H9 (cell line): Measurements from ENCODE around the gene RPL36. TPM values are rescaled to one million over a fixed set of nuclear protein-coding genes. Genes with fewer than 3 reads are reported as not detected.
A peak's percentile ranks its signal among the peaks of the same experiment; 100 is the strongest.

Experiments used
- DNase-seq: peaks from one replicate; pipeline ENCODE4 v3.0.0-alpha.2; 2017
- H2AFZ ChIP-seq: one replicate; pipeline ENCODE4 v1.6.1; 2013; ENCODE audit warnings: mild to moderate bottlenecking, low read length, control low read depth, moderate library complexity
- H2AK5ac ChIP-seq: 2 replicates; pipeline ENCODE4 v1.6.1; 2013; ENCODE audit warnings: low read length, control low read depth, mixed read lengths; ENCODE audit not compliant: insufficient read length
- H2BK120ac ChIP-seq: one replicate; pipeline ENCODE4 v1.6.1; 2013; ENCODE audit warnings: low read depth, mild to moderate bottlenecking, low read length, control low read depth, inconsistent platforms; ENCODE audit not compliant: poor library complexity, severe bottlenecking
- H2BK12ac ChIP-seq: 2 replicates; pipeline ENCODE4 v1.6.1; 2013; ENCODE audit warnings: low read length, control low read depth, mixed read lengths, low read depth; ENCODE audit not compliant: insufficient read length
- H2BK15ac ChIP-seq: 2 replicates; pipeline ENCODE4 v1.6.1; 2013; ENCODE audit warnings: low read depth, low read length, control low read depth
- H2BK20ac ChIP-seq: one replicate; pipeline ENCODE4 v1.6.1; 2013; ENCODE audit warnings: low read depth, mild to moderate bottlenecking, low read length, control low read depth, inconsistent platforms; ENCODE audit not compliant: poor library complexity, severe bottlenecking
- H2BK5ac ChIP-seq: 2 replicates; pipeline ENCODE4 v1.6.1; 2013; ENCODE audit warnings: low read length, control low read depth, mixed read lengths; ENCODE audit not compliant: insufficient read length
- H3K14ac ChIP-seq: 2 replicates; pipeline ENCODE4 v1.6.1; 2013; ENCODE audit warnings: low read length, control low read depth; ENCODE audit not compliant: insufficient read depth
- H3K18ac ChIP-seq: 2 replicates; pipeline ENCODE4 v1.6.1; 2013; ENCODE audit warnings: low read depth, mild to moderate bottlenecking, mixed read lengths, low read length, control low read depth; ENCODE audit not compliant: insufficient read length
- H3K23ac ChIP-seq: 2 replicates; pipeline ENCODE4 v1.6.1; 2013; ENCODE audit warnings: low read length, control low read depth, mixed read lengths, low read depth; ENCODE audit not compliant: insufficient read length
- H3K23me2 ChIP-seq: 2 replicates; pipeline ENCODE4 v1.6.1; 2013; ENCODE audit warnings: low read depth, mild to moderate bottlenecking, mixed read lengths, low read length, control low read depth; ENCODE audit not compliant: insufficient read length, poor library complexity, severe bottlenecking
- H3K27ac ChIP-seq: 2 replicates; pipeline ENCODE4 v1.5.1; 2013; ENCODE audit warnings: low read length, control low read depth, mixed read lengths, low read depth; ENCODE audit not compliant: insufficient read length
- H3K27me3 ChIP-seq: 2 replicates; pipeline ENCODE4 v1.6.1; 2013; ENCODE audit warnings: low read length, control low read depth, inconsistent platforms; ENCODE audit not compliant: insufficient read depth
- H3K4ac ChIP-seq: 2 replicates; pipeline ENCODE4 v1.6.1; 2013; ENCODE audit warnings: low read depth, mild to moderate bottlenecking, control low read depth, inconsistent platforms, low read length, moderate library complexity
- H3K4me1 ChIP-seq: 2 replicates; pipeline ENCODE4 v1.6.1; 2013; ENCODE audit warnings: low read length, control low read depth, inconsistent platforms; ENCODE audit not compliant: insufficient read depth
- H3K4me2 ChIP-seq: 2 replicates; pipeline ENCODE4 v1.6.1; 2013; ENCODE audit warnings: low read length, control low read depth, mixed read lengths; ENCODE audit not compliant: insufficient read length, insufficient read depth
- H3K56ac ChIP-seq: 2 replicates; pipeline ENCODE4 v1.6.1; 2013; ENCODE audit warnings: low read depth, mild to moderate bottlenecking, mixed read lengths, low read length, control low read depth; ENCODE audit not compliant: insufficient read length
- H3K79me1 ChIP-seq: 2 replicates; pipeline ENCODE4 v1.6.1; 2013; ENCODE audit warnings: low read depth, mild to moderate bottlenecking, moderate library complexity, low read length, control low read depth, inconsistent platforms; ENCODE audit not compliant: insufficient read depth, poor library complexity, severe bottlenecking
- H3K79me2 ChIP-seq: 2 replicates; pipeline ENCODE4 v1.6.1; 2013; ENCODE audit warnings: low read length, control low read depth, inconsistent platforms; ENCODE audit not compliant: insufficient read depth
- H3K9ac ChIP-seq: 2 replicates; pipeline ENCODE4 v1.6.1; 2013; ENCODE audit warnings: low read length, control low read depth, mixed read lengths; ENCODE audit not compliant: insufficient read length; ENCODE audit errors: extremely low read depth
- H3K9me3 ChIP-seq: one replicate; pipeline ENCODE4 v1.6.1; 2013; ENCODE audit warnings: low read depth, low read length, inconsistent platforms; ENCODE audit not compliant: control insufficient read depth
- H3T11ph ChIP-seq: one replicate; pipeline ENCODE4 v1.6.1; 2013; ENCODE audit warnings: mild to moderate bottlenecking, low read length, control low read depth, inconsistent platforms
- H4K20me1 ChIP-seq: one replicate; pipeline ENCODE4 v1.6.1; 2013; ENCODE audit not compliant: control insufficient read depth, insufficient read length, insufficient read depth
- H4K5ac ChIP-seq: 2 replicates; pipeline ENCODE4 v1.6.1; 2013; ENCODE audit warnings: low read depth, mild to moderate bottlenecking, mixed read lengths, low read length, control low read depth; ENCODE audit not compliant: insufficient read length
- H4K8ac ChIP-seq: replicated peaks from 2 replicates; pipeline ENCODE4 v1.6.1; 2013; ENCODE audit warnings: low read length, control low read depth, mixed read lengths, low read depth; ENCODE audit not compliant: insufficient read length
- H4K91ac ChIP-seq: 2 replicates; pipeline ENCODE4 v1.6.1; 2013; ENCODE audit warnings: low read depth, mild to moderate bottlenecking, moderate library complexity, mixed read lengths, low read length, control low read depth; ENCODE audit not compliant: insufficient read length
- H3K27ac Mint-ChIP-seq, 3 experiments: 2 replicates in 2 of 3; 3 replicates in 1 of 3; pipeline ENCODE4 v1.8.0; 2020 to 2021; ENCODE audit warnings: mixed read lengths in 3 of 3, mild to moderate bottlenecking in 1 of 3, moderate library complexity in 1 of 3
- H3K27me3 Mint-ChIP-seq: 2 replicates; pipeline ENCODE4 v1.8.0; 2021; ENCODE audit warnings: low read depth, mild to moderate bottlenecking, moderate library complexity, mixed read lengths
- H3K36me3 Mint-ChIP-seq, 3 experiments: 2 replicates in 2 of 3; 3 replicates in 1 of 3; pipeline ENCODE4 v1.8.0; 2020 to 2021; ENCODE audit warnings: low read depth in 3 of 3, mixed read lengths in 3 of 3; ENCODE audit not compliant: insufficient read depth in 1 of 3
- H3K4me1 Mint-ChIP-seq, 2 experiments: 2 replicates each; pipeline ENCODE4 v1.8.0; 2020; ENCODE audit warnings: mixed read lengths in 2 of 2
- H3K4me3 Mint-ChIP-seq, 2 experiments: 2 replicates in 1 of 2; 3 replicates in 1 of 2; pipeline ENCODE4 v1.8.0; 2020 to 2021; ENCODE audit warnings: mild to moderate bottlenecking in 2 of 2, mixed read lengths in 2 of 2, moderate library complexity in 1 of 2
- H3K9me3 Mint-ChIP-seq, 2 experiments: 2 replicates in 1 of 2; 3 replicates in 1 of 2; pipeline ENCODE4 v1.8.0; 2020; ENCODE audit warnings: mild to moderate bottlenecking in 2 of 2, mixed read lengths in 2 of 2, moderate library complexity in 1 of 2
- CTCF ChIP-seq: fragments of 200-600 bp; sonication (generic); conservative IDR thresholded peaks from 3 replicates; pipeline ENCODE4 v1.8.0; 2021; ENCODE audit warnings: antibody characterized with exemption, mild to moderate bottlenecking
- WGBS: extraction: QIAGEN DNeasy Blood & Tissue Kit; methylation state at CpG from one replicate; pipeline ENCODE4 v1.1.7; 2013; ENCODE audit warnings: missing lambda C conversion rate, low lambda C conversion rate, mixed read lengths; ENCODE audit not compliant: insufficient read length; ENCODE audit errors: extremely low coverage; 5-methylcytosine and 5-hydroxymethylcytosine counted together
- total RNA-seq: library from RNA; stranded (reverse); gene quantifications from 2 replicates; pipeline ENCODE4 v1.2.1, GENCODE V29; 2021

RPL36 gene
- total RNA-seq, 1 experiment from 2014 or later: 1,074 TPM

- no peak overlapping the region for H2BK15ac ChIP-seq
- H4K91ac ChIP-seq: no peak overlapping the region
- H2BK5ac ChIP-seq: no peak overlapping the region
- no peaks in the 10 kb centered on the region for H3K4me1 ChIP-seq
- H4K20me1 ChIP-seq: no peaks in the 10 kb centered on the region
- H3T11ph ChIP-seq: no peak overlapping the region
- H2AFZ ChIP-seq: no peak overlapping the region
- no peak overlapping the region for H3K14ac ChIP-seq
- Mint-ChIP-seq H3K9me3 (peaks cover 5 to 6% of the 10 kb centered on the region in 2 experiments; a peak in 2 of 5 replicates), H3K27ac (no peak overlapping the region), H3K4me1 (peaks cover 2 to 9% of the 10 kb centered on the region in 2 experiments; a peak in 3 of 4 replicates), H3K4me3 (peak overlapping the region in 1 of 2 experiments; percentile 35; a peak in 1 of 5 replicates), H3K36me3 (peaks cover 42 to 75% (median 56%) of the 10 kb centered on the region in 3 experiments), H3K27me3 (peaks cover 8% of the 10 kb centered on the region; the same call in 1 of the 2 replicates)
- H3K4me2 ChIP-seq: no peak overlapping the region
- H3K79me1 ChIP-seq: no peaks in the 10 kb centered on the region
- no peak overlapping the region for H3K9ac ChIP-seq
- no peak overlapping the region for H4K8ac ChIP-seq
- H3K4ac ChIP-seq: no peak overlapping the region
- H3K79me2 ChIP-seq: peaks cover 14% of the 10 kb centered on the region; the same call in 1 of the 2 replicates
- no peak overlapping the region for H4K5ac ChIP-seq
- no peak overlapping the region for H3K23ac ChIP-seq
- TF ChIP-seq CTCF: no peak
- no peak overlapping the region for H2BK20ac ChIP-seq
- H2BK120ac ChIP-seq: no peak overlapping the region
- WGBS: no CpG with 5 or more reads among the region's 8 CpGs
- H3K56ac ChIP-seq: no peak overlapping the region
- H2BK12ac ChIP-seq: no peak overlapping the region
- no peaks in the 10 kb centered on the region for H3K27me3 ChIP-seq
- H3K23me2 ChIP-seq: peaks cover 5% of the 10 kb centered on the region
- H3K9me3 ChIP-seq: no peaks in the 10 kb centered on the region
- H3K27ac ChIP-seq: no peak overlapping the region
- peak; percentile 31 for DNase-seq
- H2AK5ac ChIP-seq: no peak overlapping the region
- no peak overlapping the region for H3K18ac ChIP-seq
Observed at GRCh38 chr19:5694956-5695648, 5.0 kb downstream of the RPL36 start.
